Endothelial cell of umbilical vein (primary cell): ENCODE measurements around the gene SAMD11. TPM values are rescaled to one million over a fixed set of nuclear protein-coding genes. Genes with fewer than 3 reads are reported as not detected.

Experiments used
- BruUV-seq: library from RNA; stranded (reverse); fragments of 400-500 nt; replicated peaks from 2 replicates; lab custom pipeline; 2021; lab: Mats Ljungman, UMichigan
- CTCF ChIA-PET: fragments of 300-600, 350-600 bp; sonication (Branson Sonifier 250); formaldehyde crosslinking; loops from one replicate; lab custom pipeline; 2021; ENCODE audit warnings: antibody characterized with exemption, inconsistent platforms; lab: Charles Lee
- POLR2A ChIA-PET: fragments of 300-600, 350-600 bp; sonication (Branson Sonifier 250); formaldehyde crosslinking; loops from one replicate; lab custom pipeline; 2021; ENCODE audit warnings: antibody characterized with exemption, inconsistent platforms; lab: Charles Lee
- DNase-seq: peaks from one replicate; pipeline ENCODE4 v3.0.0-alpha.2; 2011; ENCODE audit warnings: low read depth, low spot score
- FAIRE-seq: peaks from 2 replicates; lab custom pipeline; 2011; peaks lifted over from hg19 to GRCh38; lab: Jason Lieb, UNC
- H2AFZ ChIP-seq: 2 replicates; pipeline ENCODE4 v1.6.0; 2012; ENCODE audit warnings: low read depth, low read length, control low read depth, inconsistent platforms
- H3K27ac ChIP-seq: 2 replicates; pipeline ENCODE4 v1.5.1; 2011; ENCODE audit warnings: low read depth, mild to moderate bottlenecking, control low read depth, low read length, moderate library complexity; ENCODE audit not compliant: insufficient read depth
- H3K27me3 ChIP-seq, 2 experiments: 2 replicates each; pipeline versions ENCODE4 v1.6.0 to v1.6.1; 2011; ENCODE audit warnings: low read length in 2 of 2, mixed read lengths in 1 of 2; ENCODE audit not compliant: control insufficient read depth in 2 of 2, insufficient read depth in 2 of 2
- H3K36me3 ChIP-seq, 2 experiments: 2 replicates in 1 of 2; 3 replicates in 1 of 2; pipeline ENCODE4 v1.5.1; 2011; ENCODE audit warnings: low read length in 2 of 2, mild to moderate bottlenecking in 1 of 2, moderate library complexity in 1 of 2; ENCODE audit not compliant: control insufficient read depth in 2 of 2, insufficient read depth in 2 of 2; ENCODE audit errors: extremely low read depth in 1 of 2
- H3K4me1 ChIP-seq: 3 replicates; pipeline ENCODE4 v1.5.1; 2011; ENCODE audit warnings: mild to moderate bottlenecking, low read length; ENCODE audit not compliant: control insufficient read depth, insufficient read depth; ENCODE audit errors: extremely low read depth
- H3K4me2 ChIP-seq: 2 replicates; pipeline ENCODE4 v1.6.1; 2011; ENCODE audit warnings: low read length, control low read depth, mixed read lengths; ENCODE audit not compliant: insufficient read depth
- H3K4me3 ChIP-seq, 3 experiments: fragments of 200-600 bp in 1 of 3; sonication (generic), shearing (Covaris generic) in 1 of 3; replicated peaks in 1 of 3; 2 replicates each; pipeline ENCODE4 v1.5.1; 2011 to 2016; ENCODE audit warnings: control low read depth in 3 of 3, low read length in 3 of 3, mild to moderate bottlenecking in 2 of 3, inconsistent platforms in 1 of 3, low read depth in 1 of 3, moderate library complexity in 1 of 3; ENCODE audit not compliant: insufficient read depth in 1 of 3
- H3K79me2 ChIP-seq: 2 replicates; pipeline ENCODE4 v1.6.0; 2012; ENCODE audit warnings: low read length, inconsistent platforms; ENCODE audit not compliant: control insufficient read depth, insufficient read depth
- H3K9ac ChIP-seq: replicated peaks from 2 replicates; pipeline ENCODE3; 2011; ENCODE audit warnings: low read length, control low read depth; ENCODE audit not compliant: insufficient read depth; ENCODE audit errors: extremely low read depth
- H3K9me1 ChIP-seq: replicated peaks from 3 replicates; pipeline ENCODE4 v1.6.0; 2011; ENCODE audit warnings: mild to moderate bottlenecking, low read length; ENCODE audit not compliant: control insufficient read depth, insufficient read depth; ENCODE audit errors: extremely low read depth
- H3K9me3 ChIP-seq: replicated peaks from 2 replicates; pipeline ENCODE4 v1.5.1; 2012; ENCODE audit warnings: low read length, inconsistent platforms; ENCODE audit not compliant: control insufficient read depth, insufficient read depth
- H4K20me1 ChIP-seq: replicated peaks from 2 replicates; pipeline ENCODE3; 2011; ENCODE audit warnings: mild to moderate bottlenecking, low read length; ENCODE audit not compliant: control insufficient read depth, insufficient read depth; ENCODE audit errors: extremely low read depth
- EZH2 ChIP-seq: IDR thresholded peaks from 2 replicates; pipeline ENCODE4 v1.6.1; 2012; ENCODE audit warnings: borderline replicate concordance, low read depth, mild to moderate bottlenecking, moderate library complexity, low read length, inconsistent platforms; ENCODE audit not compliant: severe bottlenecking
- FOS ChIP-seq: IDR thresholded peaks from 2 replicates; pipeline ENCODE4 v1.6.1; 2011; ENCODE audit warnings: mild to moderate bottlenecking, low read length, moderate library complexity, borderline replicate concordance; ENCODE audit not compliant: insufficient read depth
- GATA2 ChIP-seq: IDR thresholded peaks from 2 replicates; pipeline ENCODE4 v1.7.0; 2011; ENCODE audit warnings: low read depth, mild to moderate bottlenecking, moderate library complexity, mixed read lengths, low read length; ENCODE audit not compliant: insufficient read length, insufficient read depth
- JUN ChIP-seq: IDR thresholded peaks from 2 replicates; pipeline ENCODE4 v1.6.1; 2011; ENCODE audit warnings: borderline replicate concordance, low read depth; ENCODE audit not compliant: insufficient read length, insufficient read depth
- MYC ChIP-seq: IDR thresholded peaks from one replicate; pipeline ENCODE4 v1.6.1; 2011; ENCODE audit warnings: mild to moderate bottlenecking, low read depth, low read length
- POLR2A ChIP-seq: IDR thresholded peaks from 2 replicates; pipeline ENCODE4 v1.6.1; 2012; ENCODE audit warnings: low read depth, mild to moderate bottlenecking, control low read depth, low read length
- POLR2AphosphoS5 ChIP-seq: IDR thresholded peaks from 2 replicates; pipeline ENCODE4 v1.6.1; 2012; ENCODE audit warnings: low read depth, mild to moderate bottlenecking, control low read depth, low read length, moderate library complexity; ENCODE audit not compliant: insufficient read depth
- dilution Hi-C: fragments of 300-500 bp; cut with MboI; formaldehyde crosslinking; loops from one replicate; pipeline ENCODE4 v1.15.0; 2019; ENCODE audit warnings: low sequenced_read_pairs; ENCODE audit not compliant: extremely low pct_ligation_motif_present
- intact Hi-C: fragments of 100-400 bp; cut with micrococcal nuclease; formaldehyde crosslinking; loops from one replicate; pipeline ENCODE4 v1.10.0; 2022
- polyA plus RNA-seq, 4 experiments: library from polyadenylated mRNA; depleted of rRNA in 3 of 4; stranded (reverse) in 3 of 4; unstranded in 1 of 4; fragments of >200 nt; gene quantifications; 2 replicates each; pipeline versions ENCODE4 v1.2.1 to v1.2.3, GENCODE V29; 2011 to 2012; ENCODE audit warnings: missing spikeins in 1 of 4
- total RNA-seq: library from RNA; stranded (reverse); gene quantifications from 2 replicates; pipeline ENCODE4 v1.2.3, GENCODE V29; 2021
- TF ChIP-seq, protein P1 (sequence below), 2 donors: IDR thresholded peaks; 1 replicate in 1 of 2; 2 replicates in 1 of 2; pipeline ENCODE4 v1.5.1; 2011; ENCODE audit warnings: low read length in 2 of 2, mild to moderate bottlenecking in 2 of 2, moderate library complexity in 2 of 2, control low read depth in 1 of 2, inconsistent platforms in 1 of 2, low read depth in 1 of 2; ENCODE audit not compliant: insufficient read depth in 1 of 2; ENCODE audit errors: extremely low read depth in 1 of 2
- TF ChIP-seq, protein P2 (sequence below): IDR thresholded peaks from 2 replicates; pipeline ENCODE4 v1.6.1; 2011; ENCODE audit not compliant: insufficient read depth, insufficient read length

Gene SAMD11
- total and polyA plus RNA-seq, 2 donors (not counting 3 experiments of a cell fraction or from before 2014, with no cell fraction given): not detected

DNA sequence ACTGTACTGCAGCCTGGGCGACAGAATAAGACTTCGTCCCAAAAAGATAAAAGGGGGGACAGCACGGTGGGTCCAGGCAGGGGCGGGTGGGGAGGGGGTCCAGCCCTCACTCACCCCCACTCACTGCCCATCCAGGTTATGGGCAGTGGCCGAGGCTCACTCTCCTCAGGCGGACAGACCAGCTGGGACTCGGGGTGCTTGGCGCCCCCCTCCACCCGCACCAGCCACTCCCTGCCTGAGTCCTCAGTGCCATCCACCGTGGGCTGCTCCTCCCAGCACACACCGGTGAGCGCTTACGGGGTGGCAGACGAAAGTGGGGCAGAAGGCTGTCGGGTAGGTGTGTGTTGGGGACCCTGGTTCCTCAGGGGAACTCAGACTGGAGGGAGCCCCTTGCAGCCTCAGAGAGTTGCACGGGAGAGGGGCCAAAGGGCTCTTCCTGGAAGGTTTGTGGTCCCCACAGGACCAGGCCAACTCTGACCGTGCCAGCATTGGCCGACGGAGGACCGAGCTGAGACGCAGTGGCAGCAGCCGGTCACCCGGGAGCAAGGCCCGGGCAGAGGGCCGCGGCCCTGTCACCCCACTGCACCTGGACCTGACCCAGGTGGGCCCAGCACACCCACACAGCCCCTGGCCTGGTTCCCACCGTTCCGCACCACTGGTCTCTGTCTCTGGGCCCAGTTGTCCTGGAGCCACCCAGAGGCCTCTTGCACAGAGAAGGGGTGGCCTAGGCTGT is 49.2 kb downstream of the SAMD11 start:
- no peak overlapping the region for H3K9ac ChIP-seq
- intact Hi-C loops (no loop called here), dilution Hi-C loops (no loop called here)
- H2AFZ ChIP-seq: no peak overlapping the region
- no peak overlapping the region for H3K4me2 ChIP-seq
- H3K9me3 ChIP-seq: no peaks in the 10 kb centered on the region
- no peaks in the 10 kb centered on the region for H3K4me1 ChIP-seq
- BruUV-seq: no TSS peak
- no peaks in the 10 kb centered on the region for H3K9me1 ChIP-seq
- no peak overlapping the region for H3K27ac ChIP-seq
- DNase-seq (no peak), FAIRE-seq (no peak)
- peaks cover 2% of the 10 kb centered on the region in 2 experiments for H3K27me3 ChIP-seq
- no peaks in the 10 kb centered on the region for H3K79me2 ChIP-seq
- H4K20me1 ChIP-seq: no peaks in the 10 kb centered on the region
- H3K4me3 ChIP-seq: no peak overlapping the region
- ChIA-PET POLR2A (no interaction called here), CTCF (no interaction called here)
- no peaks in the 10 kb centered on the region for H3K36me3 ChIP-seq
- no peak for TF ChIP-seq POLR2A
- no peak for TF ChIP-seq GATA2
- no peak for TF ChIP-seq EZH2
- no peak for TF ChIP-seq FOS
- TF ChIP-seq, protein P1, sequence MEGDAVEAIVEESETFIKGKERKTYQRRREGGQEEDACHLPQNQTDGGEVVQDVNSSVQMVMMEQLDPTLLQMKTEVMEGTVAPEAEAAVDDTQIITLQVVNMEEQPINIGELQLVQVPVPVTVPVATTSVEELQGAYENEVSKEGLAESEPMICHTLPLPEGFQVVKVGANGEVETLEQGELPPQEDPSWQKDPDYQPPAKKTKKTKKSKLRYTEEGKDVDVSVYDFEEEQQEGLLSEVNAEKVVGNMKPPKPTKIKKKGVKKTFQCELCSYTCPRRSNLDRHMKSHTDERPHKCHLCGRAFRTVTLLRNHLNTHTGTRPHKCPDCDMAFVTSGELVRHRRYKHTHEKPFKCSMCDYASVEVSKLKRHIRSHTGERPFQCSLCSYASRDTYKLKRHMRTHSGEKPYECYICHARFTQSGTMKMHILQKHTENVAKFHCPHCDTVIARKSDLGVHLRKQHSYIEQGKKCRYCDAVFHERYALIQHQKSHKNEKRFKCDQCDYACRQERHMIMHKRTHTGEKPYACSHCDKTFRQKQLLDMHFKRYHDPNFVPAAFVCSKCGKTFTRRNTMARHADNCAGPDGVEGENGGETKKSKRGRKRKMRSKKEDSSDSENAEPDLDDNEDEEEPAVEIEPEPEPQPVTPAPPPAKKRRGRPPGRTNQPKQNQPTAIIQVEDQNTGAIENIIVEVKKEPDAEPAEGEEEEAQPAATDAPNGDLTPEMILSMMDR (IDR thresholded peaks at IDR 0.05; ENCODE audit: extremely low read depth in 1 of 2, insufficient read depth in 1 of 2, low read depth in 1 of 2, low read length in 2 of 2): no peak
- no peak for TF ChIP-seq POLR2AphosphoS5
- no peak for TF ChIP-seq JUN
- no peak for TF ChIP-seq MYC
- TF ChIP-seq, protein P2, sequence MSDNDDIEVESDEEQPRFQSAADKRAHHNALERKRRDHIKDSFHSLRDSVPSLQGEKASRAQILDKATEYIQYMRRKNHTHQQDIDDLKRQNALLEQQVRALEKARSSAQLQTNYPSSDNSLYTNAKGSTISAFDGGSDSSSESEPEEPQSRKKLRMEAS: no peak
